Peyer's patch (tissue), 4 donors: ENCODE results near the gene C17orf50.

Experiments
- POLR2A ChIP-seq, 2 donors: fragments of 450-650 bp; IDR thresholded peaks; one replicate each; pipeline ENCODE4 v1.5.1; 2017; ENCODE audit warnings: antibody characterized with exemption in 2 of 2, mild to moderate bottlenecking in 2 of 2, moderate library complexity in 2 of 2
- TF ChIP-seq, protein P1 (sequence below), 6 experiments: fragments of 450-650 bp in 4 of 6; fragments of 200-600 bp in 2 of 6; sonication (generic) in 1 of 6; IDR thresholded peaks; one replicate each; pipeline ENCODE4 v1.5.1; 2017 to 2019; ENCODE audit warnings: antibody characterized with exemption in 6 of 6, mild to moderate bottlenecking in 3 of 6, moderate library complexity in 1 of 6

DNA sequence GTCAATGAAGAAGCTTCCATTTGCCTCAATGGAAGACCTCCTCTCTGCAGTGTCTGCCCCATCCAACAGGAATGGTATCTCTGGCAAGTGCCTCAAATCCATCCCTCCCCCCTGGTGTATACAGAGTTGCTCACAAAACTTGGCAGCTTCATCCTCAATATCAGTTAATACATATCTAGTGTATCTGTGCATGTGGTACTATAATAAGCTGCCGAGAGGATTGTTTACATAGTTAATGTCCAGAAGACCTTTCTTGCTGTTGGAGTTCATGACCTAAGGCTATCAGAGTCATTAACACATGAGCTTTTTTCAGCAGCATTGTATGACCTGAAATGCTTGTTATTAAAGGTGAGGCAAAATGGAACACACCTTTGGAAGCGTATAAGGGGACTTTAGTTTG lies 43.2 kb upstream of the C17orf50 start:
- TF ChIP-seq, protein P1, sequence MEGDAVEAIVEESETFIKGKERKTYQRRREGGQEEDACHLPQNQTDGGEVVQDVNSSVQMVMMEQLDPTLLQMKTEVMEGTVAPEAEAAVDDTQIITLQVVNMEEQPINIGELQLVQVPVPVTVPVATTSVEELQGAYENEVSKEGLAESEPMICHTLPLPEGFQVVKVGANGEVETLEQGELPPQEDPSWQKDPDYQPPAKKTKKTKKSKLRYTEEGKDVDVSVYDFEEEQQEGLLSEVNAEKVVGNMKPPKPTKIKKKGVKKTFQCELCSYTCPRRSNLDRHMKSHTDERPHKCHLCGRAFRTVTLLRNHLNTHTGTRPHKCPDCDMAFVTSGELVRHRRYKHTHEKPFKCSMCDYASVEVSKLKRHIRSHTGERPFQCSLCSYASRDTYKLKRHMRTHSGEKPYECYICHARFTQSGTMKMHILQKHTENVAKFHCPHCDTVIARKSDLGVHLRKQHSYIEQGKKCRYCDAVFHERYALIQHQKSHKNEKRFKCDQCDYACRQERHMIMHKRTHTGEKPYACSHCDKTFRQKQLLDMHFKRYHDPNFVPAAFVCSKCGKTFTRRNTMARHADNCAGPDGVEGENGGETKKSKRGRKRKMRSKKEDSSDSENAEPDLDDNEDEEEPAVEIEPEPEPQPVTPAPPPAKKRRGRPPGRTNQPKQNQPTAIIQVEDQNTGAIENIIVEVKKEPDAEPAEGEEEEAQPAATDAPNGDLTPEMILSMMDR (IDR thresholded peaks at IDR 0.05), result no peak
- no peak for TF ChIP-seq POLR2A (IDR thresholded peaks at IDR 0.05)
